HepG2 (cell line): ENCODE measurements around the gene CCNJL. TPM values are rescaled to one million over a fixed set of nuclear protein-coding genes. Genes with fewer than 3 reads are reported as not detected.
A peak's percentile ranks its signal among the peaks of the same experiment; 100 is the strongest.

Experiments
- ATAC-seq: fragments of 200-7000 bp; cut with Tn5 transposase; 3 replicates; pipeline ENCODE4 v1.9.1; 2020; ENCODE audit warnings: mild to moderate bottlenecking, moderate library complexity
- BruUV-seq: library from RNA; stranded (reverse); fragments of 400-500 nt; replicated peaks from 2 replicates; lab custom pipeline; 2021; lab: Mats Ljungman, UMichigan
- CTCF ChIA-PET: fragments of 300-600 bp; formaldehyde crosslinking; extraction: SDS; loops from one replicate; lab custom pipeline; 2021; ENCODE audit warnings: low total read pairs, inconsistent platforms, low intra/inter-chr PET ratio; lab: Yijun Ruan, JAX
- POLR2A ChIA-PET: fragments of 350-600 bp; sonication (Branson Sonifier 250); formaldehyde crosslinking; loops from one replicate; lab custom pipeline; 2020; ENCODE audit warnings: antibody characterized with exemption, inconsistent platforms; lab: Yijun Ruan, JAX
- DNase-seq: peaks from one replicate; pipeline ENCODE4 v3.0.0-alpha.2; 2015; ENCODE audit warnings: low spot score
- FAIRE-seq: peaks from 3 replicates; lab custom pipeline; 2011; peaks lifted over from hg19 to GRCh38; lab: Jason Lieb, UNC
- H2AFZ ChIP-seq: one replicate; pipeline ENCODE4 v1.6.1; 2011; ENCODE audit warnings: low read length, inconsistent platforms
- H3K27ac ChIP-seq: fragments of 300-600 bp; 3 replicates; pipeline ENCODE4 v1.8.0; 2011; ENCODE audit warnings: mixed run types, mild to moderate bottlenecking, mixed read lengths, low read length, inconsistent platforms; ENCODE audit not compliant: insufficient read depth; ENCODE audit errors: extremely low read length
- H3K27me3 ChIP-seq, 2 experiments: fragments of 200-600 bp in 1 of 2; 2 replicates in 1 of 2; 3 replicates in 1 of 2; pipeline versions ENCODE4 v1.6.0 to v1.8.0; 2011; ENCODE audit warnings: low read length in 2 of 2, mild to moderate bottlenecking in 2 of 2, moderate library complexity in 2 of 2, inconsistent platforms in 1 of 2; ENCODE audit not compliant: insufficient read depth in 2 of 2, control insufficient read depth in 1 of 2
- H3K36me3 ChIP-seq, 2 experiments: fragments of 200-600 bp in 1 of 2; replicated peaks in 1 of 2; 2 replicates in 1 of 2; 3 replicates in 1 of 2; pipeline versions ENCODE4 v1.5.1 to v1.8.0; 2011; ENCODE audit warnings: low read length in 2 of 2, inconsistent platforms in 1 of 2; ENCODE audit not compliant: insufficient read depth in 2 of 2, control insufficient read depth in 1 of 2
- H3K4me1 ChIP-seq: 2 replicates; pipeline ENCODE4 v1.5.1; 2012; ENCODE audit warnings: low read length, inconsistent platforms; ENCODE audit not compliant: insufficient read depth
- H3K4me2 ChIP-seq: 2 replicates; pipeline ENCODE4 v1.6.0; 2011; ENCODE audit warnings: low read depth, low read length, inconsistent platforms
- H3K4me3 ChIP-seq, 3 experiments: fragments of 200-600 bp in 1 of 3; sonication (generic), shearing (Covaris generic) in 1 of 3; replicated peaks in 1 of 3; 2 replicates each; pipeline ENCODE4 v1.5.1; 2011 to 2016; ENCODE audit warnings: low read length in 3 of 3, inconsistent platforms in 2 of 3, low read depth in 2 of 3, mild to moderate bottlenecking in 2 of 3, control low read depth in 1 of 3, mixed read lengths in 1 of 3; ENCODE audit not compliant: insufficient read depth in 1 of 3
- H3K79me2 ChIP-seq: one replicate; pipeline ENCODE4 v1.6.1; 2011; ENCODE audit warnings: low read length, inconsistent platforms; ENCODE audit not compliant: insufficient read depth
- H3K9ac ChIP-seq: 2 replicates; pipeline ENCODE4 v1.6.0; 2011; ENCODE audit warnings: mild to moderate bottlenecking, low read depth, low read length, inconsistent platforms; ENCODE audit not compliant: insufficient read depth
- H3K9me3 ChIP-seq: 2 replicates; pipeline ENCODE4 v1.5.1; 2012; ENCODE audit warnings: mild to moderate bottlenecking, low read length
- H4K20me1 ChIP-seq: 2 replicates; pipeline ENCODE4 v1.6.0; 2011; ENCODE audit warnings: inconsistent platforms, mild to moderate bottlenecking, low read length, moderate library complexity; ENCODE audit not compliant: insufficient read depth
- ADNP ChIP-seq: sonication (generic); formaldehyde crosslinking; IDR thresholded peaks from 2 replicates; pipeline ENCODE4 v1.4.0; 2020; ENCODE audit warnings: missing genetic modification reagents
- CEBPB ChIP-seq: IDR thresholded peaks from 2 replicates; pipeline ENCODE4 v1.6.1; 2011; ENCODE audit warnings: low read depth, low read length, improper control_type of control experiment, borderline replicate concordance
- FOXO1 ChIP-seq: sonication (generic); formaldehyde crosslinking; IDR thresholded peaks from 2 replicates; pipeline ENCODE4 v1.4.0; 2020; ENCODE audit warnings: missing genetic modification reagents
- GATAD2A ChIP-seq: IDR thresholded peaks from 2 replicates; pipeline ENCODE4 v1.6.1; 2016
- HMG20A ChIP-seq: IDR thresholded peaks from 2 replicates; pipeline ENCODE4 v1.6.1; 2016; ENCODE audit warnings: borderline replicate concordance
- KAT8 ChIP-seq: IDR thresholded peaks from 2 replicates; pipeline ENCODE4 v1.6.1; 2016; ENCODE audit warnings: missing genetic modification reagents, missing compliant biosample characterization
- KDM3A ChIP-seq: IDR thresholded peaks from 2 replicates; pipeline ENCODE4 v1.6.1; 2018; ENCODE audit warnings: low read depth, missing compliant biosample characterization
- MAFG ChIP-seq: sonication (generic); formaldehyde crosslinking; IDR thresholded peaks from 2 replicates; pipeline ENCODE4 v1.5.1; 2020; ENCODE audit warnings: mild to moderate bottlenecking, missing genetic modification reagents
- MEIS2 ChIP-seq: sonication (generic); formaldehyde crosslinking; IDR thresholded peaks from 2 replicates; pipeline ENCODE4 v1.9.0; 2021; ENCODE audit warnings: mild to moderate bottlenecking, missing genetic modification reagents
- MLXIP ChIP-seq: sonication (generic); formaldehyde crosslinking; IDR thresholded peaks from 2 replicates; pipeline ENCODE4 v1.9.0; 2021; ENCODE audit warnings: missing genetic modification reagents, borderline replicate concordance
- TFE3 ChIP-seq: IDR thresholded peaks from 2 replicates; pipeline ENCODE4 v1.6.1; 2016
- ZNF264 ChIP-seq: sonication (generic); formaldehyde crosslinking; IDR thresholded peaks from 2 replicates; pipeline ENCODE4 v1.4.0; 2020; ENCODE audit warnings: missing genetic modification reagents
- ZNF33B ChIP-seq: sonication (generic); formaldehyde crosslinking; IDR thresholded peaks from 2 replicates; pipeline ENCODE4 v1.5.1; 2020; ENCODE audit warnings: mild to moderate bottlenecking, missing genetic modification reagents
- ZNF432 ChIP-seq: sonication (generic); formaldehyde crosslinking; IDR thresholded peaks from 2 replicates; pipeline ENCODE4 v1.5.0; 2020; ENCODE audit warnings: missing genetic modification reagents, mild to moderate bottlenecking, borderline replicate concordance
- ZNF552 ChIP-seq: sonication (generic); formaldehyde crosslinking; IDR thresholded peaks from 2 replicates; pipeline ENCODE4 v1.9.0; 2022; ENCODE audit warnings: missing genetic modification reagents, mild to moderate bottlenecking, borderline replicate concordance
- ZNF639 ChIP-seq: conservative IDR thresholded peaks from 2 replicates; pipeline ENCODE4 v1.6.1; 2018; ENCODE audit warnings: missing genetic modification reagents
- ZNF781 ChIP-seq: sonication (generic); formaldehyde crosslinking; IDR thresholded peaks from 2 replicates; pipeline ENCODE4 v1.5.1; 2020; ENCODE audit warnings: borderline replicate concordance, mild to moderate bottlenecking, missing genetic modification reagents; ENCODE audit errors: not compliant biosample characterization
- ZNF83 ChIP-seq: sonication (generic); formaldehyde crosslinking; IDR thresholded peaks from 2 replicates; pipeline ENCODE4 v1.4.0; 2020; ENCODE audit warnings: missing genetic modification reagents, mild to moderate bottlenecking, borderline replicate concordance
- WGBS: methylation state at CpG from one replicate; pipeline ENCODE4 v1.1.6; 2017; ENCODE audit warnings: low lambda C conversion rate; 5-methylcytosine and 5-hydroxymethylcytosine counted together
- in situ Hi-C: cut with HindIII; loops from 2 replicates; pipeline ENCODE4 v1.10.0; 2017; ENCODE audit warnings: low pct_unique_long_range_greater_than_20kb; ENCODE audit not compliant: extremely low pct_ligation_motif_present
- intact Hi-C: fragments of 100-400 bp; cut with micrococcal nuclease; formaldehyde crosslinking; loops from one replicate; pipeline ENCODE4 v1.10.0; 2022; ENCODE audit not compliant: unreplicated experiment
- polyA plus RNA-seq, 8 experiments: library from polyadenylated mRNA; depleted of rRNA in 3 of 8; stranded (reverse) in 7 of 8; unstranded in 1 of 8; fragments of >200 nt; fragmentation: Illumina TruSeq in 4 of 8; extraction: Trizol in 4 of 8; gene quantifications; 2 replicates each; pipeline versions ENCODE4 v1.2.1 to v1.2.3, GENCODE V29; 2011 to 2016; ENCODE audit warnings: low read depth in 4 of 8, missing spikeins in 1 of 8, mixed read lengths in 1 of 8; ENCODE audit not compliant: insufficient read depth in 1 of 8
- total RNA-seq, 5 experiments: library from RNA; depleted of rRNA; stranded (reverse); fragments of >200 nt; fragmentation: Illumina TruSeq; extraction: Trizol; gene quantifications; 2 replicates each; pipeline ENCODE4 v1.2.3, GENCODE V29; 2016; ENCODE audit warnings: low read depth in 1 of 5
- TF ChIP-seq, protein P1 (sequence below): sonication (generic); formaldehyde crosslinking; IDR thresholded peaks from 2 replicates; pipeline ENCODE4 v1.4.0; 2020; ENCODE audit warnings: missing genetic modification reagents, borderline replicate concordance

The CCNJL gene
- total and polyA plus RNA-seq, 2 of the 13 experiments (the other 11 are each of a cell fraction or from before 2014, with no cell fraction given) = 1.6 to 4.4 TPM

DNA sequence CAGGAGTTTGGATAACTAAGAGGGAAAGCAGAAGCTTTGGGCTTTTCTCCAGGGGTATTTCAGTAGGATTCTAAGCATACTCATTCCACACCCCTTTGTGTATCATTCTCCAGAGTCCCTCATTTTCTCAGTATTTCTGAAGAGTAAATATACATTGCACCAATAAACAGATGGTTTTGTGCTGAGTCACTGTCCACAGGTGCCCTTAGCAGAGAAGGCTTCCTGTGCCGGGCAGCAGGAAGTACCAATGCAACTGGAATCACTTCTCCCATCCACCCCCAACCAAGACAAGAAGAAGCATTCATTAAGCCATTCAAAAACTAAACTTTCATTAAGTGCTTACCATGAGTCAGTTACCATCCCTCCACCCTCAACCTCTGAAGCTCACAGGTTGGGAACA, 3.6 kb upstream of the CCNJL start:
- Histone ChIP-seq H3K9ac (no peak overlapping the region), H2AFZ (no peak overlapping the region)
- POLR2A ChIA-PET = no interaction called here
- TF ChIP-seq HMG20A (CRISPR knock-in tag) (peak; percentile 71), ZNF552 (CRISPR knock-in tag) (no peak), ZNF83 (CRISPR knock-in tag) (no peak), ZNF432 (CRISPR knock-in tag) (no peak), MLXIP (CRISPR knock-in tag) (no peak), TFE3 (no peak), ZNF264 (CRISPR knock-in tag) (no peak), MEIS2 (CRISPR knock-in tag) (no peak), FOXO1 (peak; percentile 40; the same call in 1 of the 2 replicates), ZNF639 (CRISPR knock-in tag) (no peak), KDM3A (CRISPR knock-in tag) (no peak), ZNF33B (CRISPR knock-in tag) (no peak), ZNF781 (CRISPR knock-in tag) (no peak), ADNP (CRISPR knock-in tag) (no peak), CEBPB (peak; percentile 67; the same call in 1 of the 2 replicates), GATAD2A (CRISPR knock-in tag) (peak; percentile 85), KAT8 (CRISPR knock-in tag) (peak; percentile 57), MAFG (CRISPR knock-in tag) (peak; percentile 82)
- TF ChIP-seq, protein P1, sequence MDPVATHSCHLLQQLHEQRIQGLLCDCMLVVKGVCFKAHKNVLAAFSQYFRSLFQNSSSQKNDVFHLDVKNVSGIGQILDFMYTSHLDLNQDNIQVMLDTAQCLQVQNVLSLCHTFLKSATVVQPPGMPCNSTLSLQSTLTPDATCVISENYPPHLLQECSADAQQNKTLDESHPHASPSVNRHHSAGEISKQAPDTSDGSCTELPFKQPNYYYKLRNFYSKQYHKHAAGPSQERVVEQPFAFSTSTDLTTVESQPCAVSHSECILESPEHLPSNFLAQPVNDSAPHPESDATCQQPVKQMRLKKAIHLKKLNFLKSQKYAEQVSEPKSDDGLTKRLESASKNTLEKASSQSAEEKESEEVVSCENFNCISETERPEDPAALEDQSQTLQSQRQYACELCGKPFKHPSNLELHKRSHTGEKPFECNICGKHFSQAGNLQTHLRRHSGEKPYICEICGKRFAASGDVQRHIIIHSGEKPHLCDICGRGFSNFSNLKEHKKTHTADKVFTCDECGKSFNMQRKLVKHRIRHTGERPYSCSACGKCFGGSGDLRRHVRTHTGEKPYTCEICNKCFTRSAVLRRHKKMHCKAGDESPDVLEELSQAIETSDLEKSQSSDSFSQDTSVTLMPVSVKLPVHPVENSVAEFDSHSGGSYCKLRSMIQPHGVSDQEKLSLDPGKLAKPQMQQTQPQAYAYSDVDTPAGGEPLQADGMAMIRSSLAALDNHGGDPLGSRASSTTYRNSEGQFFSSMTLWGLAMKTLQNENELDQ = no peak

More for the DNA sequence above, 3.6 kb upstream of the CCNJL start:
- H3K4me3 ChIP-seq = no peak overlapping the region
- no peaks in the 10 kb centered on the region for H4K20me1 ChIP-seq
- peak; percentile 74 for ATAC-seq
- H3K27me3 ChIP-seq = peaks cover 0 to 3% of the 10 kb centered on the region in 2 experiments; a peak in 1 of 5 replicates
- 0% methylated on average over 1 of the region's 1 CpG for WGBS
- H3K4me1 ChIP-seq = peaks cover 41% of the 10 kb centered on the region
- intact Hi-C loops (loop anchor here (2.0 to 5.0 kb wide), 2 partner anchors 29 to 54 kb away; no protein-coding TSS in a partner anchor), in situ Hi-C loops (no loop called here)
- no peak overlapping the region for H3K27ac ChIP-seq
- BruUV-seq = no TSS peak
- peak overlapping the region; percentile 29 for H3K4me2 ChIP-seq
- CTCF ChIA-PET = no interaction called here
- FAIRE-seq = peak; percentile 18
- no peaks in the 10 kb centered on the region for H3K36me3 ChIP-seq
- H3K79me2 ChIP-seq = no peaks in the 10 kb centered on the region
- H3K9me3 ChIP-seq = no peaks in the 10 kb centered on the region
- DNase-seq = peak; percentile 85
